Neural cell (in vitro differentiated cells): ENCODE measurements around the gene GBP2. TPM values are rescaled to one million over a fixed set of nuclear protein-coding genes. Genes with fewer than 3 reads are reported as not detected.

Experiments
- H2AFZ ChIP-seq: fragments of 200-600, 300-800 bp; sonication (generic), shearing (Covaris generic); 2 replicates; pipeline ENCODE4 v1.6.0; 2014; ENCODE audit warnings: low read depth, mild to moderate bottlenecking, antibody characterized with exemption, low read length, moderate library complexity
- H3F3A ChIP-seq: fragments of 200-600 bp; shearing (Covaris generic); 2 replicates; pipeline ENCODE4 v1.6.1; 2016; ENCODE audit warnings: mild to moderate bottlenecking, moderate library complexity, mixed read lengths, antibody characterized with exemption, low read length; ENCODE audit not compliant: insufficient read depth, poor library complexity, severe bottlenecking
- H3K27ac ChIP-seq: fragments of 200-600, 300-800 bp; sonication (generic), shearing (Covaris generic); 2 replicates; pipeline ENCODE4 v1.5.1; 2014; ENCODE audit warnings: mild to moderate bottlenecking, low read length, moderate library complexity
- H3K27me3 ChIP-seq: fragments of 300-800, 200-600 bp; sonication (generic), shearing (Covaris generic); 2 replicates; pipeline ENCODE4 v1.6.0; 2014; ENCODE audit warnings: mild to moderate bottlenecking, low read depth, low read length, moderate library complexity; ENCODE audit not compliant: insufficient read depth
- H3K36me3 ChIP-seq: fragments of 300-800, 200-600 bp; sonication (generic), shearing (Covaris generic); 2 replicates; pipeline ENCODE4 v1.5.1; 2014; ENCODE audit warnings: mild to moderate bottlenecking, antibody characterized with exemption, low read length, moderate library complexity; ENCODE audit not compliant: insufficient read depth
- H3K4me2 ChIP-seq: fragments of 300-800, 200-600 bp; sonication (generic), shearing (Covaris generic); 2 replicates; pipeline ENCODE4 v1.6.0; 2014; ENCODE audit warnings: mild to moderate bottlenecking, low read length
- H3K4me3 ChIP-seq: fragments of 300-800, 200-600 bp; sonication (generic), shearing (Covaris generic); 2 replicates; pipeline ENCODE4 v1.5.1; 2014; ENCODE audit warnings: mild to moderate bottlenecking, low read length, moderate library complexity
- H3K79me2 ChIP-seq: fragments of 200-600 bp; shearing (Covaris generic); replicated peaks from 2 replicates; pipeline ENCODE4 v1.6.0; 2014; ENCODE audit warnings: mild to moderate bottlenecking, low read length, moderate library complexity; ENCODE audit not compliant: insufficient read depth
- H3K9ac ChIP-seq: fragments of 300-800, 200-600 bp; sonication (generic), shearing (Covaris generic); 2 replicates; pipeline ENCODE4 v1.6.1; 2016; ENCODE audit warnings: mild to moderate bottlenecking, low read length, mixed read lengths
- H3K9me2 ChIP-seq: fragments of 200-600 bp; shearing (Covaris generic); 2 replicates; pipeline ENCODE4 v1.6.1; 2016; ENCODE audit warnings: mild to moderate bottlenecking, low read length, mixed read lengths; ENCODE audit not compliant: insufficient read depth
- H3K9me3 ChIP-seq: fragments of 200-600, 300-800 bp; sonication (generic), shearing (Covaris generic); 2 replicates; pipeline ENCODE4 v1.6.1; 2016; ENCODE audit warnings: mild to moderate bottlenecking, mixed run types, low read length, moderate library complexity, mixed read lengths
- H4K20me1 ChIP-seq: fragments of 200-600 bp; shearing (Covaris generic); 2 replicates; pipeline ENCODE4 v1.6.1; 2016; ENCODE audit warnings: mild to moderate bottlenecking, mixed run types; ENCODE audit not compliant: insufficient read depth
- CTCF ChIP-seq: fragments of 450-650 bp; IDR thresholded peaks from 2 replicates; pipeline ENCODE4 v1.5.1; 2014; ENCODE audit warnings: antibody characterized with exemption, mild to moderate bottlenecking, moderate library complexity; ENCODE audit not compliant: poor library complexity, severe bottlenecking
- EP300 ChIP-seq: fragments of 450-650 bp; conservative IDR thresholded peaks from 2 replicates; pipeline ENCODE4 v1.6.1; 2014; ENCODE audit warnings: antibody characterized with exemption, mild to moderate bottlenecking, moderate library complexity; ENCODE audit not compliant: poor library complexity, severe bottlenecking
- EZH2 ChIP-seq: fragments of 200-600, 300-800 bp; shearing (Covaris generic), sonication (generic); IDR thresholded peaks from 2 replicates; pipeline ENCODE4 v1.6.1; 2014; ENCODE audit warnings: antibody characterized with exemption, low read length, borderline replicate concordance, mild to moderate bottlenecking; ENCODE audit not compliant: insufficient read depth, poor library complexity, severe bottlenecking
- MXI1 ChIP-seq: fragments of 450-650 bp; conservative IDR thresholded peaks from 2 replicates; pipeline ENCODE4 v1.6.1; 2014; ENCODE audit warnings: antibody characterized with exemption, mild to moderate bottlenecking; ENCODE audit not compliant: poor library complexity, severe bottlenecking
- POLR2AphosphoS5 ChIP-seq: IDR thresholded peaks from 2 replicates; pipeline ENCODE4 v1.6.1; 2012
- RAD21 ChIP-seq: fragments of 450-650 bp; conservative IDR thresholded peaks from 2 replicates; pipeline ENCODE4 v1.6.1; 2014; ENCODE audit warnings: antibody characterized with exemption, mild to moderate bottlenecking, moderate library complexity
- REST ChIP-seq: IDR thresholded peaks from 2 replicates; pipeline ENCODE4 v1.6.1; 2012; ENCODE audit warnings: borderline replicate concordance
- SMC3 ChIP-seq: fragments of 450-650 bp; conservative IDR thresholded peaks from 2 replicates; pipeline ENCODE4 v1.6.1; 2014; ENCODE audit warnings: antibody characterized with exemption, mild to moderate bottlenecking, moderate library complexity; ENCODE audit not compliant: poor library complexity
- TAF1 ChIP-seq: IDR thresholded peaks from 2 replicates; pipeline ENCODE4 v1.6.1; 2012; ENCODE audit warnings: low read depth
- polyA plus RNA-seq: library from polyadenylated mRNA; depleted of rRNA; stranded (reverse); fragments of >200 nt; gene quantifications from 2 replicates; pipeline ENCODE4 v1.2.3, GENCODE V29; 2014

Gene GBP2
- polyA plus RNA-seq, 1 donor from 2014 or later = not detected

GRCh38 chr1:89149976-89150375 lies 24.1 kb upstream of the GBP2 start:
- TF ChIP-seq REST (no peak), EP300 (no peak), SMC3 (no peak), EZH2 (no peak), TAF1 (no peak), POLR2AphosphoS5 (no peak), MXI1 (no peak), CTCF (no peak), RAD21 (no peak)
- Histone ChIP-seq H3F3A (no peaks in the 10 kb centered on the region), H3K27ac (no peak overlapping the region), H2AFZ (no peak overlapping the region), H3K9ac (no peak overlapping the region), H3K27me3 (no peaks in the 10 kb centered on the region), H3K36me3 (no peaks in the 10 kb centered on the region), H3K9me2 (no peaks in the 10 kb centered on the region), H3K9me3 (no peaks in the 10 kb centered on the region), H3K79me2 (no peaks in the 10 kb centered on the region), H4K20me1 (no peaks in the 10 kb centered on the region), H3K4me2 (no peak overlapping the region), H3K4me3 (no peak overlapping the region)

- TF ChIP-seq EP300 (no peak), TAF1 (no peak), RAD21 (no peak), POLR2AphosphoS5 (no peak), EZH2 (no peak), MXI1 (no peak), REST (no peak), SMC3 (no peak), CTCF (no peak)
- Histone ChIP-seq H3F3A (no peaks in the 10 kb centered on the region), H3K79me2 (no peaks in the 10 kb centered on the region)
These were observed 23.3 kb upstream of the GBP2 start for GRCh38 chr1:89149229-89149628.

More at GRCh38 chr1:89149229-89149628, 23.3 kb upstream of the GBP2 start:
- H3K36me3 ChIP-seq = no peaks in the 10 kb centered on the region
- no peak overlapping the region for H3K4me2 ChIP-seq
- no peak overlapping the region for H3K27ac ChIP-seq
- H4K20me1 ChIP-seq = no peaks in the 10 kb centered on the region
- H2AFZ ChIP-seq = no peak overlapping the region
- H3K9ac ChIP-seq = no peak overlapping the region
- no peaks in the 10 kb centered on the region for H3K9me3 ChIP-seq
- H3K9me2 ChIP-seq = no peaks in the 10 kb centered on the region
- H3K4me3 ChIP-seq = no peak overlapping the region
- H3K27me3 ChIP-seq = no peaks in the 10 kb centered on the region
